D721Med (cell line): ENCODE data around the gene CETN1.

ENCODE experiments used
- DNase-seq: peaks from one replicate; pipeline ENCODE4 v3.0.0; 2011; ENCODE audit warnings: low spot score; ENCODE audit not compliant: insufficient read length
- FAIRE-seq: peaks from 2 replicates; lab custom pipeline; 2011; peaks lifted over from hg19 to GRCh38; lab: Jason Lieb, UNC
- CTCF ChIP-seq: IDR thresholded peaks from 2 replicates; pipeline ENCODE4 v1.5.1; 2012; ENCODE audit warnings: mild to moderate bottlenecking, control low read depth; ENCODE audit not compliant: insufficient read depth; ENCODE audit errors: missing control alignments

The CETN1 gene

GRCh38 chr18:621291-622043, 41.3 kb downstream of the CETN1 start:
- no peak for TF ChIP-seq CTCF
- DNase-seq = no peak
- FAIRE-seq = no peak

- FAIRE-seq (no peak), DNase-seq (no peak)
- no peak for TF ChIP-seq CTCF
Measured at GRCh38 chr18:622289-622688, 42.1 kb downstream of the CETN1 start.

GRCh38 chr18:623761-624620, 43.8 kb downstream of the CETN1 start:
- DNase-seq = no peak
- peak; percentile 41 for FAIRE-seq

GRCh38 chr18:627231-627630, 47.1 kb downstream of the CETN1 start:
- FAIRE-seq (no peak), DNase-seq (no peak)
- TF ChIP-seq CTCF = no peak

More at GRCh38 chr18:623761-624620, 43.8 kb downstream of the CETN1 start:
- TF ChIP-seq CTCF = peak; percentile 72

GRCh38 chr18:629269-630150, 49.3 kb downstream of the CETN1 start:
- TF ChIP-seq CTCF = no peak
- FAIRE-seq (no peak), DNase-seq (no peak)

GRCh38 chr18:631560-631959, 51.4 kb downstream of the CETN1 start:
- no peak for TF ChIP-seq CTCF
- no peak for FAIRE-seq
- DNase-seq = no peak
